ENCODE results near the gene APBA2.

The APBA2 gene

DNA sequence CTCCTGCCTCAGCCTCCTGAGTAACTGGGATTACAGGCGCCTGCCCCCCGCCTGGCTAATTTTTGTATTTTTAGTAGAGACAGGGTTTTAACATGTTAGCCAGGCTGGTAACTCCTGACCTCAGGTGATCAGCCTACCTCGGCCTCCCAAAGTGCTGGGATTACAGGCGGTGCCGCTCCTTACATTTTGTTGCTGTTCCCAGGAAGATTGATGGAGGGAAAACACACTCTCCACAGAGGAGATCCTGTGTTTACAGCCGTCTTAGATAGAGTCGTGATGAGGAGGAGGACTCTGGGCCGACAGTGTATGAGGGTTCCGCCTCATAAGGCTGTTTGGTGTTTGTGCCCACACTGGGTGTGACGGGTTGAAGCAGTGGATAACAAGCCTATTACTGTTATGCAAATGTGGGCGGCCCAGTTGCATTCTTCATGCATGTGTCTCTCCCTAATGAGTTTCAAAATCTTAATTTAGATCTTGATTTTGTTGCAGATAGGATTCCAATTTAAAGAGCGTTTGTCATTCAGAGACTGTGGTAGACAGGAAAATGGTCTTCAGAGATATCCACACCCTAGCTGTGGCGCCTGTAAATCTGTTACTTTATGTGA is 60.0 kb downstream of the APBA2 start:
- Mint-ChIP-seq H3K4me1 (peaks cover 10% of the 10 kb centered on the region), H3K27me3 (ENCODE audit: low read depth) (peaks cover 4% of the 10 kb centered on the region), H3K36me3 (ENCODE audit: low read depth) (peaks cover 33% of the 10 kb centered on the region), H3K4me3 (no peak overlapping the region), H3K9me3 (peaks cover 10% of the 10 kb centered on the region), H3K27ac (no peak overlapping the region)
- TF ChIP-seq, protein P1, sequence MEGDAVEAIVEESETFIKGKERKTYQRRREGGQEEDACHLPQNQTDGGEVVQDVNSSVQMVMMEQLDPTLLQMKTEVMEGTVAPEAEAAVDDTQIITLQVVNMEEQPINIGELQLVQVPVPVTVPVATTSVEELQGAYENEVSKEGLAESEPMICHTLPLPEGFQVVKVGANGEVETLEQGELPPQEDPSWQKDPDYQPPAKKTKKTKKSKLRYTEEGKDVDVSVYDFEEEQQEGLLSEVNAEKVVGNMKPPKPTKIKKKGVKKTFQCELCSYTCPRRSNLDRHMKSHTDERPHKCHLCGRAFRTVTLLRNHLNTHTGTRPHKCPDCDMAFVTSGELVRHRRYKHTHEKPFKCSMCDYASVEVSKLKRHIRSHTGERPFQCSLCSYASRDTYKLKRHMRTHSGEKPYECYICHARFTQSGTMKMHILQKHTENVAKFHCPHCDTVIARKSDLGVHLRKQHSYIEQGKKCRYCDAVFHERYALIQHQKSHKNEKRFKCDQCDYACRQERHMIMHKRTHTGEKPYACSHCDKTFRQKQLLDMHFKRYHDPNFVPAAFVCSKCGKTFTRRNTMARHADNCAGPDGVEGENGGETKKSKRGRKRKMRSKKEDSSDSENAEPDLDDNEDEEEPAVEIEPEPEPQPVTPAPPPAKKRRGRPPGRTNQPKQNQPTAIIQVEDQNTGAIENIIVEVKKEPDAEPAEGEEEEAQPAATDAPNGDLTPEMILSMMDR (IDR thresholded peaks at IDR 0.05; ENCODE audit: unreplicated experiment in 3 of 3) = no peak

DNA sequence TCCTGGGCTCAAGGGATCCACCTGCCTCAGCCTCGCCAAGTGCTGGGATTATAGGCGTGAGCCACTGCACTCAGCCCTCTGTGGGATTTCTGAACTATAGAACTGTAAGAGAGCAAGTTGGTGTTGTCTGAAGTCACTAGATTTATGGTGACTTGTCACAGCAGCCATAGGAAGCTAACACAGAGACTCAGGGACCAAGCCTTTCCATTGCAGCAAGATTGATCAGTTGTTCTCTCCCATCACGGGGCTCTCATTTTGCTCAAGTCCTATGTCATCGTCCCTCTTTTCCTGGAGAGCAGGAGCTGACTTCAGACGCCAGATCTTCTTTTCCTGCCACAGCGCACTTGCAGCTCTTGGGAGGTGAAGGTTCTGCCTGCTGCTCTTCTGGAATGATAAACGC is 61.0 kb downstream of the APBA2 start:
- Mint-ChIP-seq H3K9me3 (peaks cover 7% of the 10 kb centered on the region), H3K27ac (no peak overlapping the region), H3K27me3 (ENCODE audit: low read depth) (peaks cover 4% of the 10 kb centered on the region), H3K4me3 (no peak overlapping the region), H3K4me1 (peaks cover 10% of the 10 kb centered on the region), H3K36me3 (ENCODE audit: low read depth) (peaks cover 27% of the 10 kb centered on the region)
- TF ChIP-seq, protein P1 (IDR thresholded peaks at IDR 0.05; ENCODE audit: unreplicated experiment in 3 of 3) = no peak

DNA sequence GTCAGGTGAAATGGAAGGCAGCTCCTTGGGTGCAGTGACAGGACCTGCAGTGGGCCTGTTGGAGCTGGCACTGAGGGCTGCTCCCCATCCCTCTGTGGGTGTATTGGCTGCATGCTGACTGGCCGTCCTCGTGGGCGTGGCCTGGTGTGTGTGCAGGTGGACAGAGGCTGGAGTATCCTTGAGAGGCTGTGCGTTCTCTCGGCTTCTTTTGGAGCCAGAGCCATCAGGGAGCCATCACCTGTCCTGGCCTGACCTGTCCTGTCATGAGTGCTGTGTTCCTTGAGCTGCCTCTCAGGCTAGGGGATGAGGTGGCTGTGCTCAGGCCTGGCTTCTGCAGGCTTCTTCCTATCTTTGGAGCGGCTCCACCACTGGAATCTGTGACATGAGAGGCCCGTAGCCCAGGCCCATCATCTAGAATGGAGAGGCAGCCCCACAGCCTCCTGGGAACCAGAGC is 61.5 kb downstream of the APBA2 start:
- Mint-ChIP-seq H3K9me3 (peaks cover 7% of the 10 kb centered on the region), H3K36me3 (ENCODE audit: low read depth) (peaks cover 27% of the 10 kb centered on the region), H3K4me1 (peaks cover 10% of the 10 kb centered on the region), H3K27ac (no peak overlapping the region), H3K4me3 (no peak overlapping the region), H3K27me3 (ENCODE audit: low read depth) (peaks cover 4% of the 10 kb centered on the region)
- TF ChIP-seq, protein P1 (IDR thresholded peaks at IDR 0.05; ENCODE audit: unreplicated experiment in 3 of 3) = no peak

DNA sequence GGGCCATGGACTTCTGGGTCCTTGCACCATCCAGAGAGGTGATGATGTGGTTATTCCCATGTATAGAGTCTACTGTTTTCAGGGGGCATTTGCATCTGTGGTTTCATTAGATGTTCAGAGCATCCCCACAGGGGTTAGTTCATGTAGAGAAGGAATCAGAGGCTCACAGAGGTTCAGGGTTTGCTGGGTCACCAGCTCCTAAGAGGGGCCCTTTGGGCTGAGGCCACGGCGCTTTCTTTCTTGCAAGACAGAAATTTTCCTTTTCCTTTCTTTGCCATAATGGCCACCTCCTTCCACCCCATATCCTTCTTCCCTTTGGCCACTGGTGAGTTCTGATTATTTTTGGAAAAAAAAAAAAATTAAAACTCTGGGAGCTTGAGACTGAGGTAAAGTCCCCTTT is 62.3 kb downstream of the APBA2 start:
- Mint-ChIP-seq H3K27ac (no peak overlapping the region), H3K27me3 (ENCODE audit: low read depth) (peaks cover 4% of the 10 kb centered on the region), H3K4me1 (peaks cover 12% of the 10 kb centered on the region), H3K4me3 (no peak overlapping the region), H3K9me3 (peaks cover 7% of the 10 kb centered on the region), H3K36me3 (ENCODE audit: low read depth) (peaks cover 22% of the 10 kb centered on the region)
- TF ChIP-seq, protein P1 (IDR thresholded peaks at IDR 0.05; ENCODE audit: unreplicated experiment in 3 of 3) = no peak

DNA sequence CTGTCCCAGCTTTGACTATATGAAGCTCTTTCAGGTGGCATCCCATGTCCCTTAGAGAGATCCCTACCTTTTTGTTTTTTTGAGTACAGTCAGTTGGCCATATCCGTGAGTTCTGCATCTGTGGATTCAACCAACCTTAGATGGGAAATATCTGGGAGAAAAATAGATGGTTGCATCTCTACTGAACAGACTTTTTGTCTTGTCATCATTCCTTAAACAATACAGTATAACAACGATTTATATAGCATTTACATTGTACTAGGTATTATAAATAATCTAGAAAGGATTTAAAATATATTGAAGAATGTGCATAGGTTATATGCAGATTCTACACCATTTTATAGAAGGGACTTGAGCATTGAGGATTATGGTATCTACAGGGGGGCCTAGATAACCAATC is 65.1 kb downstream of the APBA2 start:
- Mint-ChIP-seq H3K27me3 (ENCODE audit: low read depth) (peaks cover 4% of the 10 kb centered on the region), H3K4me1 (peaks cover 26% of the 10 kb centered on the region), H3K27ac (no peak overlapping the region), H3K9me3 (peaks cover 2% of the 10 kb centered on the region), H3K36me3 (ENCODE audit: low read depth) (peaks cover 3% of the 10 kb centered on the region), H3K4me3 (no peak overlapping the region)
- TF ChIP-seq, protein P1 (IDR thresholded peaks at IDR 0.05; ENCODE audit: unreplicated experiment in 3 of 3) = no peak
